Measurements from ENCODE around the gene PRKAR1B.

DNA sequence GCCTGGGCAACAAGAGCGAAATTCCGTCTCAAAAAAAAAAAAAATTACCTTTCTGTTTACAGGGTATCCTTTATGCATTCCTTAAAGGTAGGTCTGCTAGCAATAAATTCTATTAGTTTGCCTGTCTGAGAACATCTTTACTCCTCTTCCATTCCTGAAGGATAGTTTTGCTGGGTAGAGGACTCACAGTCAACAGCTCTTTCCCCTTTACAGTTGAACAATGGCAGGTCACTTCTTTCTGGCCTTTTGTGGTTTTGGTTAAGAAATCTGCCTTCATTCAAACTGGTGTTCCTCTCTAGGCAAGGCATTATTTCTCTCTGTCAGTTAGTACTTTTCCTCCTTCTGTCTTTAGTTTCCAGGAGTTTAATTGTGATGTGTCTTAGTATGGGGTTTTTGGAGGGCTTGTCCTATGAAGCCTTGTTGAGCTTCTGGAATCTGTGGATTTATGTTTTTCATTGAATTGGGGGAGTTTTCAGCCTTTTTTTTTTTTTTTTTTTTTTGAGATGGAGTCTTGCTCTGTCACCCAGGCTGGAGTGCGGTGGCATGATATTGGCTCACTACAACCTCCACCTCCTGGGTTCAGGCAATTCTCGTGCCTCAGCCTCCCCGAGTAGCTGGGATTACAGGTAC, 5.3 kb downstream of the PRKAR1B start:
- TF ChIP-seq CTCF (conservative IDR thresholded peaks at IDR 0.05 in 1 of 2, IDR thresholded peaks at IDR 0.05 in 1 of 2; ENCODE audit: extremely low read depth in 1 of 2, insufficient read depth in 1 of 2, low read depth in 1 of 2, low read length in 2 of 2) (no peak), EZH2 (IDR thresholded peaks at IDR 0.05; ENCODE audit: borderline replicate concordance, low read length) (no peak)

Data from mammary epithelial cell (primary cell).